ENCODE results near the gene MCU.

DNA sequence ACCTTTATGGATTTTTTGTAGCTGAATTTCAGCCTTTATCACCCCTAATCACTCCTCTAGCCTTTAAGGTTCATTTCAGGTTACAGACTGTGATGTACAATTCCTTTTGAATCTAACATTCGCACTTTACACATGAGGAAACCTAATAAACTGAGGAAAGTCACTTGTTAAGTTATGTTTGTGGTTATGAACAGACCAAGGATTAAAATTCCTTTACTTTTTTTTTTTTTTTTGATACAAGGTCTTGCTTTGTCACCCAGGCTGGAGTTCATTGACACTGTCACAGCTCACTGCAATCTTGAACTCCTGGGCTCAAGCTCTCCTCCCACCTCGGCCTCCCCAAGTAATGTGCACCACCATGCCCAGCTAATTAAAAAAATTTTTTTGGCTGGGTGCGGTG, 3.6 kb downstream of the MCU start:
- TF ChIP-seq CTCF (IDR thresholded peaks at IDR 0.05) (no peak), EZH2 (IDR thresholded peaks at IDR 0.05; ENCODE audit: borderline replicate concordance, insufficient read depth, low read depth, low read length, poor library complexity, severe bottlenecking) (no peak)

All from B cell (primary cell).